GM23338 (cell line): ENCODE measurements around the gene UGT2B15. TPM values are rescaled to one million over a fixed set of nuclear protein-coding genes. Genes with fewer than 3 reads are reported as not detected.
"Not testable (repeated sequence)": the region's sequence is repeated elsewhere in the genome, so short reads cannot be mapped to it uniquely, and the experiment has no call there.

Experiments
- ATAC-seq: fragments of 200-7000 bp; cut with Tn5 transposase; 3 replicates; pipeline ENCODE4 v1.9.1; 2020
- DNase-seq: peaks from one replicate; pipeline ENCODE4 v3.0.0-alpha.2; 2015; ENCODE audit warnings: low spot score
- H2AFZ ChIP-seq: fragments of 200-600 bp; sonication (generic); 2 replicates; pipeline ENCODE4 v1.8.0; 2016; ENCODE audit warnings: antibody characterized with exemption, mild to moderate bottlenecking, moderate library complexity
- H3F3A ChIP-seq: fragments of 200-600 bp; sonication (generic); replicated peaks from 2 replicates; pipeline ENCODE4 v1.8.0; 2017; ENCODE audit warnings: antibody characterized with exemption, mixed run types, low read depth
- H3K27ac ChIP-seq: fragments of 200-600 bp; sonication (generic); 2 replicates; pipeline ENCODE4 v1.6.1; 2016; ENCODE audit warnings: low read depth
- H3K27me3 ChIP-seq: fragments of 200-600 bp; sonication (generic); 2 replicates; pipeline ENCODE4 v1.8.0; 2016; ENCODE audit warnings: mild to moderate bottlenecking, mixed run types, moderate library complexity; ENCODE audit not compliant: insufficient read depth
- H3K36me3 ChIP-seq: fragments of 200-600 bp; sonication (generic); 2 replicates; pipeline ENCODE4 v1.8.0; 2016; ENCODE audit warnings: mild to moderate bottlenecking; ENCODE audit not compliant: insufficient read depth
- H3K4me1 ChIP-seq: fragments of 200-600 bp; sonication (generic); 2 replicates; pipeline ENCODE4 v1.8.0; 2016; ENCODE audit warnings: mild to moderate bottlenecking, moderate library complexity; ENCODE audit not compliant: insufficient read depth
- H3K4me2 ChIP-seq: fragments of 200-600 bp; sonication (generic); 2 replicates; pipeline ENCODE4 v1.7.1; 2017; ENCODE audit warnings: mixed run types
- H3K4me3 ChIP-seq: fragments of 200-600 bp; sonication (generic); 2 replicates; pipeline ENCODE4 v1.6.1; 2016; ENCODE audit warnings: mixed run types
- H3K79me2 ChIP-seq: fragments of 200-600 bp; sonication (generic); replicated peaks from 2 replicates; pipeline ENCODE4 v1.8.0; 2017; ENCODE audit warnings: mild to moderate bottlenecking; ENCODE audit not compliant: insufficient read depth
- H3K9me2 ChIP-seq: fragments of 200-600 bp; sonication (generic); 2 replicates; pipeline ENCODE4 v1.8.0; 2017; ENCODE audit not compliant: insufficient read depth
- H4K20me1 ChIP-seq: fragments of 200-600 bp; sonication (generic); replicated peaks from 2 replicates; pipeline ENCODE4 v1.8.0; 2017; ENCODE audit warnings: mild to moderate bottlenecking; ENCODE audit not compliant: insufficient read depth
- H3K27ac Mint-ChIP-seq: 2 replicates; pipeline ENCODE4 v1.8.0; 2020; ENCODE audit warnings: inconsistent platforms, mild to moderate bottlenecking, moderate library complexity, mixed read lengths
- H3K27me3 Mint-ChIP-seq: 3 replicates; pipeline ENCODE4 v1.8.0; 2022; ENCODE audit warnings: low read depth, mild to moderate bottlenecking, moderate library complexity, mixed read lengths, inconsistent platforms; ENCODE audit not compliant: insufficient read depth, poor library complexity
- H3K36me3 Mint-ChIP-seq: 3 replicates; pipeline ENCODE4 v1.8.0; 2021; ENCODE audit warnings: low read depth, mild to moderate bottlenecking, inconsistent platforms, moderate library complexity, mixed read lengths
- H3K4me1 Mint-ChIP-seq: 3 replicates; pipeline ENCODE4 v1.8.0; 2020; ENCODE audit warnings: mild to moderate bottlenecking, inconsistent platforms, mixed read lengths
- H3K4me3 Mint-ChIP-seq: 3 replicates; pipeline ENCODE4 v1.8.0; 2021; ENCODE audit warnings: moderate library complexity, mild to moderate bottlenecking, inconsistent platforms, mixed read lengths
- H3K9me3 Mint-ChIP-seq: 3 replicates; pipeline ENCODE4 v1.8.0; 2020; ENCODE audit warnings: moderate library complexity, mild to moderate bottlenecking, inconsistent platforms, mixed read lengths
- ETS1 ChIP-seq: IDR thresholded peaks from 2 replicates; pipeline ENCODE4 v1.6.1; 2016; ENCODE audit warnings: antibody characterized with exemption
- EZH2 ChIP-seq: fragments of 200-600 bp; sonication (generic); IDR thresholded peaks from one replicate; pipeline ENCODE4 v1.8.0; 2017; ENCODE audit warnings: antibody characterized with exemption, mild to moderate bottlenecking, low read depth; ENCODE audit not compliant: unreplicated experiment
- EZH2phosphoT487 ChIP-seq: fragments of 200-600 bp; sonication (generic); IDR thresholded peaks from one replicate; pipeline ENCODE4 v1.8.1; 2018; ENCODE audit warnings: antibody characterized with exemption; ENCODE audit not compliant: unreplicated experiment
- JUNB ChIP-seq: IDR thresholded peaks from one replicate; pipeline ENCODE4 v1.6.1; 2016; ENCODE audit warnings: antibody characterized with exemption; ENCODE audit not compliant: unreplicated experiment
- NANOG ChIP-seq: IDR thresholded peaks from 2 replicates; pipeline ENCODE4 v1.6.1; 2016; ENCODE audit warnings: antibody characterized with exemption, borderline replicate concordance
- POLR2AphosphoS5 ChIP-seq: IDR thresholded peaks from 2 replicates; pipeline ENCODE4 v1.6.1; 2016; ENCODE audit warnings: antibody characterized with exemption, low read depth
- REST ChIP-seq: IDR thresholded peaks from one replicate; pipeline ENCODE4 v1.6.1; 2018; ENCODE audit warnings: antibody characterized with exemption; ENCODE audit not compliant: unreplicated experiment
- STAT1 ChIP-seq: IDR thresholded peaks from one replicate; pipeline ENCODE4 v1.6.1; 2016; ENCODE audit warnings: antibody characterized with exemption; ENCODE audit not compliant: unreplicated experiment
- ZNF331 ChIP-seq: fragments of 250-450 bp; sonication (Bioruptor Pico); IDR thresholded peaks from 2 replicates; pipeline ENCODE4 v1.5.0; 2020; ENCODE audit warnings: low read depth, mild to moderate bottlenecking, moderate library complexity
- ZNF462 ChIP-seq: fragments of 250-450 bp; sonication (Bioruptor Pico); IDR thresholded peaks from 2 replicates; pipeline ENCODE4 v1.5.0; 2020; ENCODE audit warnings: mild to moderate bottlenecking, moderate library complexity
- polyA plus RNA-seq: library from polyadenylated mRNA; unstranded; fragments of >200 nt; fragmentation: Nextera tagmentation; extraction: Ambion mirVana; gene quantifications from 2 replicates; pipeline ENCODE4 v1.2.1, GENCODE V29; 2016
- total RNA-seq: library from RNA; depleted of rRNA; stranded (reverse); fragments of >200 nt; shearing (Covaris generic); gene quantifications from 2 replicates; pipeline ENCODE4 v1.2.3, GENCODE V29; 2014

UGT2B15 gene
- total and polyA plus RNA-seq, 2 experiments from 2014 or later: not detected

- DNase-seq, H3K4me3 Mint-ChIP-seq, H3F3A ChIP-seq, H3K36me3 ChIP-seq, H3K4me3 ChIP-seq, H3K27ac Mint-ChIP-seq, H3K27me3 ChIP-seq, H4K20me1 ChIP-seq, H3K9me2 ChIP-seq, H3K9me3 Mint-ChIP-seq, H3K4me1 ChIP-seq, H3K36me3 Mint-ChIP-seq, H2AFZ ChIP-seq, H3K27me3 Mint-ChIP-seq, H3K79me2 ChIP-seq, ATAC-seq, H3K27ac ChIP-seq, H3K4me2 ChIP-seq, H3K4me1 Mint-ChIP-seq: not testable (repeated sequence)
Measured at GRCh38 chr4:68622731-68623130, 47.7 kb downstream of the UGT2B15 start.

- no peak for ATAC-seq
- Histone ChIP-seq H4K20me1 (no peaks in the 10 kb centered on the region), H3K9me2 (peaks cover 3% of the 10 kb centered on the region; the same call in 1 of the 2 replicates), H3K79me2 (no peaks in the 10 kb centered on the region), H3F3A (no peaks in the 10 kb centered on the region), H3K27ac (no peak overlapping the region), H3K4me1 (no peaks in the 10 kb centered on the region), H3K4me2 (no peak overlapping the region), H3K36me3 (no peaks in the 10 kb centered on the region), H2AFZ (no peak overlapping the region), H3K27me3 (no peaks in the 10 kb centered on the region), H3K4me3 (no peak overlapping the region)
- Mint-ChIP-seq H3K9me3 (no peaks in the 10 kb centered on the region), H3K4me1 (peaks cover 5% of the 10 kb centered on the region; the same call in 1 of the 3 replicates), H3K27ac (no peak overlapping the region), H3K4me3 (no peak overlapping the region), H3K27me3 (peaks cover 10% of the 10 kb centered on the region), H3K36me3 (no peaks in the 10 kb centered on the region)
- no peak for DNase-seq
- TF ChIP-seq REST (no peak), EZH2 (no peak), STAT1 (no peak), ETS1 (no peak), ZNF331 (CRISPR knock-in tag) (no peak), ZNF462 (CRISPR knock-in tag) (no peak), JUNB (no peak), EZH2phosphoT487 (no peak), POLR2AphosphoS5 (no peak), NANOG (no peak)
Measured at GRCh38 chr4:68617003-68617698, 53.3 kb downstream of the UGT2B15 start.
